Middle frontal gyrus (tissue), 1 donor: ENCODE results near the gene EPHA6.
"Not testable (repeated sequence)": the region's sequence is repeated elsewhere in the genome, so short reads cannot be mapped to it uniquely, and the experiment has no call there.

Source experiments
- DNase-seq: peaks from one replicate; pipeline ENCODE4 v3.0.0-alpha.2; 2015; ENCODE audit warnings: low spot score; ENCODE audit errors: extremely low spot score

The EPHA6 gene

GRCh38 chr3:97579365-97579764 is 765.0 kb downstream of the EPHA6 start:
- DNase-seq, result no peak

GRCh38 chr3:97610626-97611025 is 796.2 kb downstream of the EPHA6 start:
- no peak for DNase-seq

GRCh38 chr3:97612632-97613031 is 798.2 kb downstream of the EPHA6 start:
- DNase-seq, result no peak

GRCh38 chr3:97613139-97613538 is 798.7 kb downstream of the EPHA6 start:
- no peak for DNase-seq

GRCh38 chr3:97620514-97620913 is 806.1 kb downstream of the EPHA6 start:
- DNase-seq, result not testable (repeated sequence)

GRCh38 chr3:97636465-97636864 is 822.1 kb downstream of the EPHA6 start:
- no peak for DNase-seq

GRCh38 chr3:97646932-97647331 is 832.5 kb downstream of the EPHA6 start:
- no peak for DNase-seq

- DNase-seq, result no peak
Observed at GRCh38 chr3:97647441-97647982, 833.1 kb downstream of the EPHA6 start.

- DNase-seq, result no peak
Observed at GRCh38 chr3:97655971-97656370, 841.6 kb downstream of the EPHA6 start.

- DNase-seq, result no peak
Observed at GRCh38 chr3:97656638-97657037, 842.2 kb downstream of the EPHA6 start.

GRCh38 chr3:97658668-97659285 is 844.4 kb downstream of the EPHA6 start:
- no peak for DNase-seq

- no peak for DNase-seq
Observed at GRCh38 chr3:97662264-97662663, 847.9 kb downstream of the EPHA6 start.

GRCh38 chr3:97662762-97663161 is 848.4 kb downstream of the EPHA6 start:
- DNase-seq, result no peak

- no peak for DNase-seq
Observed at GRCh38 chr3:97665896-97666295, 851.5 kb downstream of the EPHA6 start.

GRCh38 chr3:97670952-97671351 is 856.6 kb downstream of the EPHA6 start:
- no peak for DNase-seq

- no peak for DNase-seq
Observed at GRCh38 chr3:97673357-97673997, 859.1 kb downstream of the EPHA6 start.

- no peak for DNase-seq
Observed at GRCh38 chr3:97674461-97674860, 860.1 kb downstream of the EPHA6 start.

- DNase-seq, result no peak
Observed at GRCh38 chr3:97680210-97680609, 865.8 kb downstream of the EPHA6 start.

GRCh38 chr3:97680696-97681095 is 866.3 kb downstream of the EPHA6 start:
- no peak for DNase-seq

GRCh38 chr3:97684490-97684889 is 870.1 kb downstream of the EPHA6 start:
- DNase-seq, result no peak

GRCh38 chr3:97686258-97686657 is 871.9 kb downstream of the EPHA6 start:
- DNase-seq, result no peak

- DNase-seq, result no peak
Observed at GRCh38 chr3:97687734-97688133, 873.3 kb downstream of the EPHA6 start.

GRCh38 chr3:97689111-97689510 is 874.7 kb downstream of the EPHA6 start:
- no peak for DNase-seq
